A673 (cell line): ENCODE measurements around the gene MYO6.

Experiments used
- CTCF ChIP-seq: fragments of 300-800, 200-600 bp; sonication (generic); conservative IDR thresholded peaks from 2 replicates; pipeline ENCODE4 v1.5.1; 2017; ENCODE audit warnings: low read depth, mild to moderate bottlenecking, antibody characterized with exemption, low read length, moderate library complexity, mixed read lengths
- EZH2 ChIP-seq: fragments of 200-600 bp; sonication (generic); IDR thresholded peaks from 2 replicates; pipeline ENCODE4 v1.6.1; 2017; ENCODE audit warnings: borderline replicate concordance, low read depth, mild to moderate bottlenecking, mixed read lengths, antibody characterized with exemption, low read length; ENCODE audit not compliant: poor library complexity, severe bottlenecking

- TF ChIP-seq CTCF (no peak), EZH2 (no peak)
Observed at GRCh38 chr6:75933387-75933975, 184.4 kb downstream of the MYO6 start.
